HG03565 (cell line): Measurements from ENCODE around the gene SOHLH1.

ENCODE experiments used
- ATAC-seq: cut with Tn5 transposase; IDR thresholded peaks from one replicate; pipeline ENCODE4 v1.9.1; 2021; ENCODE audit warnings: mild to moderate bottlenecking, moderate library complexity; ENCODE audit not compliant: unreplicated experiment

Gene SOHLH1

GRCh38 chr9:135699440-135699839, at the start of gene SOHLH1:
Gene SOHLH1 (minus strand): TSS chr9:135699481. CDS start chr9:135699467, 14 bp downstream.
- no peak for ATAC-seq

GRCh38 chr9:135748676-135749075, 49.4 kb upstream of the SOHLH1 start:
- ATAC-seq: no peak

GRCh38 chr9:135747311-135747710, 48.0 kb upstream of the SOHLH1 start:
- no peak for ATAC-seq

GRCh38 chr9:135746565-135746964, 47.3 kb upstream of the SOHLH1 start:
- no peak for ATAC-seq

- ATAC-seq: no peak
Measured at GRCh38 chr9:135745686-135746324, 46.5 kb upstream of the SOHLH1 start.

- ATAC-seq: no peak
Measured at GRCh38 chr9:135745189-135745588, 45.9 kb upstream of the SOHLH1 start.

GRCh38 chr9:135744333-135745070, 45.2 kb upstream of the SOHLH1 start:
- no peak for ATAC-seq

GRCh38 chr9:135743546-135744332, 44.5 kb upstream of the SOHLH1 start:
- ATAC-seq: no peak

- no peak for ATAC-seq
Measured at GRCh38 chr9:135743021-135743420, 43.7 kb upstream of the SOHLH1 start.

- no peak for ATAC-seq
Measured at GRCh38 chr9:135741276-135742219, 42.3 kb upstream of the SOHLH1 start.

- no peak for ATAC-seq
Measured at GRCh38 chr9:135739271-135740220, 40.3 kb upstream of the SOHLH1 start.

- no peak for ATAC-seq
Measured at GRCh38 chr9:135737840-135738521, 38.7 kb upstream of the SOHLH1 start.

- ATAC-seq: no peak
Measured at GRCh38 chr9:135736979-135737839, 37.9 kb upstream of the SOHLH1 start.

GRCh38 chr9:135736272-135736978, 37.1 kb upstream of the SOHLH1 start:
- no peak for ATAC-seq

GRCh38 chr9:135734616-135735144, 35.4 kb upstream of the SOHLH1 start:
- no peak for ATAC-seq

GRCh38 chr9:135732569-135733257, 33.4 kb upstream of the SOHLH1 start:
- ATAC-seq: no peak
